NT2/D1 (cell line): ENCODE results near the gene C5.

Experiments used
- DNase-seq: peaks from one replicate; pipeline ENCODE4 v3.0.0-alpha.2; 2011; ENCODE audit warnings: low read depth, low spot score
- H3K27me3 ChIP-seq: 2 replicates; pipeline ENCODE4 v1.6.0; 2011; ENCODE audit warnings: mild to moderate bottlenecking; ENCODE audit not compliant: insufficient read length, insufficient read depth
- H3K36me3 ChIP-seq: 2 replicates; pipeline ENCODE4 v1.6.1; 2011; ENCODE audit warnings: mild to moderate bottlenecking, low read length, mixed read lengths; ENCODE audit not compliant: insufficient read depth, insufficient read length
- H3K4me1 ChIP-seq: 2 replicates; pipeline ENCODE4 v1.5.1; 2011; ENCODE audit not compliant: insufficient read depth, insufficient read length
- H3K4me3 ChIP-seq: 2 replicates; pipeline ENCODE4 v1.5.1; 2011; ENCODE audit warnings: low read depth; ENCODE audit not compliant: insufficient read length
- H3K9ac ChIP-seq: 2 replicates; pipeline ENCODE4 v1.6.0; 2011; ENCODE audit warnings: low read depth; ENCODE audit not compliant: insufficient read length
- H3K9me3 ChIP-seq: 2 replicates; pipeline ENCODE4 v1.5.1; 2011; ENCODE audit warnings: mild to moderate bottlenecking, low read length; ENCODE audit not compliant: insufficient read depth
- SUZ12 ChIP-seq: IDR thresholded peaks from 2 replicates; pipeline ENCODE4 v1.6.1; 2011; ENCODE audit not compliant: insufficient read length, insufficient read depth; ENCODE audit errors: extremely low read depth
- YY1 ChIP-seq: IDR thresholded peaks from 2 replicates; pipeline ENCODE4 v1.6.1; 2011; ENCODE audit not compliant: insufficient read length, insufficient read depth
- ZNF274 ChIP-seq: IDR thresholded peaks from 2 replicates; pipeline ENCODE4 v1.6.1; 2011; ENCODE audit warnings: mild to moderate bottlenecking, low read depth, low read length

C5 gene

GRCh38 chr9:120912958-120913646 is 137.0 kb downstream of the C5 start:
- H3K9me3 ChIP-seq = no peaks in the 10 kb centered on the region
- TF ChIP-seq SUZ12 = no peak
- H3K9ac ChIP-seq = no peak overlapping the region
- no peaks in the 10 kb centered on the region for H3K27me3 ChIP-seq
- H3K36me3 ChIP-seq = peaks cover 33% of the 10 kb centered on the region
- no peak overlapping the region for H3K4me3 ChIP-seq
- no peaks in the 10 kb centered on the region for H3K4me1 ChIP-seq
- DNase-seq = no peak

- TF ChIP-seq SUZ12 (no peak), ZNF274 (no peak), YY1 (no peak)
- H3K9me3 ChIP-seq = no peaks in the 10 kb centered on the region
- H3K36me3 ChIP-seq = peaks cover 33% of the 10 kb centered on the region
- H3K9ac ChIP-seq = no peak overlapping the region
- H3K27me3 ChIP-seq = no peaks in the 10 kb centered on the region
- no peaks in the 10 kb centered on the region for H3K4me1 ChIP-seq
- no peak for DNase-seq
- H3K4me3 ChIP-seq = no peak overlapping the region
These were observed 138.7 kb downstream of the C5 start for GRCh38 chr9:120911295-120911837.

GRCh38 chr9:120910643-120911042 is 139.4 kb downstream of the C5 start:
- H3K36me3 ChIP-seq = peaks cover 33% of the 10 kb centered on the region
- TF ChIP-seq SUZ12 = no peak
- TF ChIP-seq ZNF274 = no peak
- no peak for TF ChIP-seq YY1
- no peak for DNase-seq

GRCh38 chr9:120909904-120910303 is 140.2 kb downstream of the C5 start:
- no peaks in the 10 kb centered on the region for H3K27me3 ChIP-seq
- peaks cover 35% of the 10 kb centered on the region for H3K36me3 ChIP-seq
- no peak overlapping the region for H3K4me3 ChIP-seq
- no peaks in the 10 kb centered on the region for H3K9me3 ChIP-seq
- DNase-seq = no peak
- no peak overlapping the region for H3K9ac ChIP-seq
- no peak for TF ChIP-seq ZNF274
- TF ChIP-seq SUZ12 = no peak
- TF ChIP-seq YY1 = no peak
- H3K4me1 ChIP-seq = no peaks in the 10 kb centered on the region

More at GRCh38 chr9:120910643-120911042, 139.4 kb downstream of the C5 start:
- no peaks in the 10 kb centered on the region for H3K9me3 ChIP-seq
- H3K4me3 ChIP-seq = no peak overlapping the region
- no peaks in the 10 kb centered on the region for H3K27me3 ChIP-seq
- no peaks in the 10 kb centered on the region for H3K4me1 ChIP-seq
- H3K9ac ChIP-seq = no peak overlapping the region

DNA sequence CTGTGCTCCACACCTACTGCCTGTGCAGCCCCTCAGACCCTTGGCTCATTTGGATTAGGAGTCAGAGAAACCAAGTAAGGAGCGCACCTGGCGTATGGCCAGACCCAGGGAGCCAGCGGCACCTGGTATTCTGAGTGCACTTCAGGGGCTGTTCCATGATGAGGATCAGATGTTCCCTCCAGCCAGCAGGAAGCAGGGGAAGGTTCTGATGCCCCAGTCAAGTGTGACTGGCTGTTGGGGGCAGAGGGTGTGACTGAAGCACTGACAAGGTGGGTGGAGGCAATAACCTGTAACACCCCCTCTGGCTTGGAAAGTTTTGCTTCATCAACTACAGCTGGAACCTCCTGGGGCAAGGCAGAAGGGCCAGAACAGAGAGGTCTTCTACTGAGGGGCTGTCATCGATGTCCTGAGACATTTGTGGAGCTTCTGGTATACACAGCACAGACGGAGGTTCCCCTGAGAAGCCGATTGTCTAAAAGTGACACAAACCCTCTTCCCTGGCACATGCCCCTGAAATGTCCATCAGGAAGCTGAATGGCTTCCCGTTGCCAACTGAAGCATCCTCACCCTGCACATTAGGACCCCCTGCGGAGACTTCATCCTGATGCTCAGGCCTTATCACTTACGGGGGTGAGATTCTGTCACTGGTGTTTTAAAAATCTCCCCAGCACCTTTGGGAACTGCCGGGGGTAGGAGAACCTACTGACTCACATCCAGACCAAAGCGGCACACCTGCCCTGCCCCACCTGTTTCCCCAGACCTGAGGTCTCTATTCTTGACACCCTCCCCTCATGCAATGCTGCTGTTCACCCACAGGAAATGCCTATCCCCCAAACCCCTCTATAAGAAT is 144.5 kb downstream of the C5 start:
- no peaks in the 10 kb centered on the region for H3K27me3 ChIP-seq
- no peak overlapping the region for H3K4me3 ChIP-seq
- no peak for TF ChIP-seq ZNF274
- no peak for TF ChIP-seq YY1
- TF ChIP-seq SUZ12 = no peak
- peaks cover 16% of the 10 kb centered on the region for H3K36me3 ChIP-seq
- no peaks in the 10 kb centered on the region for H3K9me3 ChIP-seq
- no peaks in the 10 kb centered on the region for H3K4me1 ChIP-seq
- no peak overlapping the region for H3K9ac ChIP-seq
- DNase-seq = no peak

DNA sequence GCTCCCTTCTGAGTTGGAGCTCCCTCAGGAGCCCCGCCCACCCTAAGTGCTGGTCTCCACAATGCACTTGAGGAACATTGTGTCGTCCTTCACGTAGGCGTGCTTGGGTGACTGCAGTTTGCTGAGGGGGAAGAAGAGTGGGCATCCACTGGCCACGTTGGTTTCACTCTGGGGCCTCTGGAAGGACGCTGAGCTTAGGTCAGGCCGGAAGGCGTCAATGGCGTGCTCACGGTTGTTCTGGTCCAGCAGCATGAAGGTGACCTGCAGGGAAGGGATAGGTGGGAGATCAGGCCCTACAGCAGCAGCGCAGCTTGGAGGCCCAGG is 145.1 kb downstream of the C5 start:
- peaks cover 15% of the 10 kb centered on the region for H3K36me3 ChIP-seq

More for the DNA sequence above, 145.1 kb downstream of the C5 start:
- Histone ChIP-seq H3K9ac (no peak overlapping the region), H3K27me3 (no peaks in the 10 kb centered on the region), H3K9me3 (no peaks in the 10 kb centered on the region), H3K4me1 (no peaks in the 10 kb centered on the region), H3K4me3 (no peak overlapping the region)
- TF ChIP-seq YY1 = no peak
- no peak for TF ChIP-seq ZNF274
- no peak for TF ChIP-seq SUZ12
- DNase-seq = no peak
